ENCODE data around the gene SETBP1. TPM values are rescaled to one million over a fixed set of nuclear protein-coding genes. Genes with fewer than 3 reads are reported as not detected.
A peak's percentile ranks its signal among the peaks of the same experiment; 100 is the strongest.

The SETBP1 gene
- total RNA-seq, 4 donors from 2014 or later, result 3.3 to 86.6 (median 16.3) TPM

DNA sequence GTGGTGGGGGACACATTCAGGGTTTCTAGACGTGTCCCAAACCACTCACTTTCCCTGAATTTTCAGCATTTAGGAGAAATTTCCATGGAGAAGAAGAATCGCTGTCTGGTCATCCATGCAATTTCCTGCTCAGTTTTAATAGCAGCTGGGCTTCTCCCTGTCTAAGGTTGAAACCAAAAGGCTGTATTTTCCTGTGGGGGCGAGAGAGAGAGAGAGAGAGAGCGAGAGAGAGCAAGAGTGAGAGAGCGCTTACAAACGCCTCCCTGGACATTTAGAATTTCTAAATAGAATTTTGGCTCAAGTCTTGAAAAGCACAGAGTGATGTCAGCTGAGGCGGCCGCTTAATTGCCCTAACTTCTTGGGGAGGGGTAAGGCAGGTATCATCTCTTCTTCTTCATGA is 110.8 kb downstream of the SETBP1 start:
- Histone ChIP-seq H3K36me3 (no peaks in the 10 kb centered on the region), H3K27me3 (no peaks in the 10 kb centered on the region), H3K27ac (peak overlapping the region in 2 of 4 donors; percentile 7 to 65), H3K4me1 (peaks cover 0 to 9% (median 0%) of the 10 kb centered on the region in 4 donors), H3K9me3 (no peaks in the 10 kb centered on the region), H3K4me3 (no peak overlapping the region)
- no peak for DNase-seq
- TF ChIP-seq, protein P1, sequence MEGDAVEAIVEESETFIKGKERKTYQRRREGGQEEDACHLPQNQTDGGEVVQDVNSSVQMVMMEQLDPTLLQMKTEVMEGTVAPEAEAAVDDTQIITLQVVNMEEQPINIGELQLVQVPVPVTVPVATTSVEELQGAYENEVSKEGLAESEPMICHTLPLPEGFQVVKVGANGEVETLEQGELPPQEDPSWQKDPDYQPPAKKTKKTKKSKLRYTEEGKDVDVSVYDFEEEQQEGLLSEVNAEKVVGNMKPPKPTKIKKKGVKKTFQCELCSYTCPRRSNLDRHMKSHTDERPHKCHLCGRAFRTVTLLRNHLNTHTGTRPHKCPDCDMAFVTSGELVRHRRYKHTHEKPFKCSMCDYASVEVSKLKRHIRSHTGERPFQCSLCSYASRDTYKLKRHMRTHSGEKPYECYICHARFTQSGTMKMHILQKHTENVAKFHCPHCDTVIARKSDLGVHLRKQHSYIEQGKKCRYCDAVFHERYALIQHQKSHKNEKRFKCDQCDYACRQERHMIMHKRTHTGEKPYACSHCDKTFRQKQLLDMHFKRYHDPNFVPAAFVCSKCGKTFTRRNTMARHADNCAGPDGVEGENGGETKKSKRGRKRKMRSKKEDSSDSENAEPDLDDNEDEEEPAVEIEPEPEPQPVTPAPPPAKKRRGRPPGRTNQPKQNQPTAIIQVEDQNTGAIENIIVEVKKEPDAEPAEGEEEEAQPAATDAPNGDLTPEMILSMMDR (IDR thresholded peaks at IDR 0.05), result no peak
- no peak for TF ChIP-seq POLR2A (IDR thresholded peaks at IDR 0.05)

DNA sequence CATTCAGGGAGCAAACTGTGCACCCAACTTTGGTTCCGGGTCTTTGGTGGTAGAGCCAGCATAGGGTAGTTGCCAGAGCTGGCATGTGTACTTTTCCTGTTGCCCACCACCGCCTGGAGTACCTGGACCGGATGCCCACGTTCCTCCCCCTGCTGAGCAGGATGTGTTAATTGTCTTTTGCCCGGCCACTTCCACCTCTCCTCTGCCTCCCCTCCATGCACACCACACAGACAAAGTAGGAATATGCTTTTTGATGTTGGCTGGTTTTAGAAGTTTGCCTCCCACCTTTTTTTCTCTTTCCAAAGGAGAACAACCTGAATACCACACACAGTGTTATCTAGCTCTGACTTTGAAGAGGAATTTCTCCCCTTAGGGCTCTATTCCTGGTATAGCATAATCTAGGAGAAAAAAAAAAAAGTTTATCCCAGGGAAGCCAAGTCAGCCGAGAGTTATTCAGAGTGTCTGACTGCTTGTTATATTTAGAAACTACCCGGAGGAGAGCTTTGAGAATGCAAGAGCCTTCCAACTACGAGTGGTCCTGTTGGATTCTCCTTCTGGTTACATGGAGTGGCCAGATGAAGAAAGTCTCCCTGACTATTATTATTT is 111.9 kb downstream of the SETBP1 start:
- no peak for DNase-seq
- Histone ChIP-seq H3K9me3 (no peaks in the 10 kb centered on the region), H3K4me1 (peaks cover 0 to 9% (median 0%) of the 10 kb centered on the region in 4 donors), H3K36me3 (no peaks in the 10 kb centered on the region), H3K27me3 (no peaks in the 10 kb centered on the region), H3K27ac (peak overlapping the region in 2 of 4 donors; percentile 52 to 65), H3K4me3 (no peak overlapping the region)
- TF ChIP-seq POLR2A (IDR thresholded peaks at IDR 0.05), result no peak
- TF ChIP-seq, protein P1 (IDR thresholded peaks at IDR 0.05), result no peak

DNA sequence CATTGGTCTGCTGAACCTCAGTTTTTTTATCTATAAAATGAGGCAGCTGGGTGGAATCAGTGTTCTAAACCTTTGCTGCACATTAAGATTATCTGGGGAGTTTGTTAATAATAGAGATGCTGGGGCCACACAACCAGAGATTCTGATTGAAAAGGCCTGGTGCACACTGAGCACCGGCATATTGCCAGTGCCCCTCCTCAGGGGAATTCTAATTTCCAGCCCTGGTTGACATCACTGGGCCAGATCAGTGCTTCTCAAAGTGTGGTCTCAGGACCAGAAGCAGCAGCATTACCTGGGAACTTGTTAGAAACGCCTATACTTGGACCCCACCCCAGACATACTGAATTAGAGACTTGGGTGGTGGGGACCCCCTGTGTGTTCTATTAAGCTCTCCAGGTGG is 112.5 kb downstream of the SETBP1 start:
- no peak for DNase-seq
- no peaks in the 10 kb centered on the region for H3K9me3 ChIP-seq
- H3K4me3 ChIP-seq, result no peak overlapping the region
- TF ChIP-seq POLR2A (IDR thresholded peaks at IDR 0.05), result no peak
- TF ChIP-seq, protein P1 (IDR thresholded peaks at IDR 0.05), result no peak
- H3K27me3 ChIP-seq, result no peaks in the 10 kb centered on the region
- H3K36me3 ChIP-seq, result no peaks in the 10 kb centered on the region
- peaks cover 0 to 9% (median 0%) of the 10 kb centered on the region in 4 donors for H3K4me1 ChIP-seq
- H3K27ac ChIP-seq, result peak overlapping the region in 1 of 4 donors; percentile 65

DNA sequence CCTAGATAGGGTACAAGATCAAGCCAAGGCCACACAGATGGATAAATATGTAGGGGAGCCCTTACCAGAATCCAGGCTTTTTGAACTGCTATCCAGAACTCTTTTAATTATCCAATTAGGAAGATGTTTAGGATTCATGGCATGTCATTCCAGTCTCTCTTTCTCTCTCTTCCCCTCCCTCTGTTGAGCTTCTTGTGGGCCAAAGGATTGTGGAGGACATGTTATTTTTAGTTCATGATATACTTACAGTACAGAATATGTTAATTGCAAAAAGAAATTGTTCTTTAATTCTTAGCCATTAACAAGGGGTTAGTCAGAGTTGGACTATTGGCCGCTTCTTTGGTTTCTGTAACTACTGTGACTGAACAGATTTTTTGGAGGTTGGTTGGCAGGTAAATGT is 113.0 kb downstream of the SETBP1 start:
- Histone ChIP-seq H3K27ac (peak overlapping the region in 1 of 4 donors; percentile 65), H3K36me3 (no peaks in the 10 kb centered on the region), H3K4me1 (peaks cover 0 to 9% (median 0%) of the 10 kb centered on the region in 4 donors), H3K27me3 (no peaks in the 10 kb centered on the region), H3K4me3 (no peak overlapping the region), H3K9me3 (no peaks in the 10 kb centered on the region)
- no peak for DNase-seq
- TF ChIP-seq POLR2A (IDR thresholded peaks at IDR 0.05), result no peak
- TF ChIP-seq, protein P1 (IDR thresholded peaks at IDR 0.05), result no peak

DNA sequence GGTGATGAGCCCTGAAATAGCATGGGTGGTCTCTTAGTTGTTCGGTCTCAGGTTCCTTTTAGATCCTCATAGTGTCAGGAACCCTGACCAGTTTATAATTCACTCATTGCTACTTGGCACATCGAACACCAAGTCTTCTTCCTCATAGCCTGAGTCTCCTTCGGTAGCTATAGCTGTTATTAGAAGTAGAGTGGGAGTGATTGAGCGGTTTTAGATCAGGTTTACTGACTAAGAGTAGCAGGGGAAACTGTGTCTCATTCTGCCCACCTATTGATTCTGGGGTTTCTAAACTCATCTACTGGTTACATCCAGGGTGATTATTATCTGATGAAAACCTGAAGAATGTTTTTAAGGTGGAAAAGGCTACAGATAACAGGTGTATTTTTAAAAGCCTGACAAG is 114.6 kb downstream of the SETBP1 start:
- TF ChIP-seq, protein P1 (IDR thresholded peaks at IDR 0.05), result no peak
- TF ChIP-seq POLR2A (IDR thresholded peaks at IDR 0.05), result no peak
- no peak for DNase-seq
- Histone ChIP-seq H3K4me1 (peaks cover 0 to 4% (median 0%) of the 10 kb centered on the region in 4 donors), H3K4me3 (no peak overlapping the region), H3K27me3 (no peaks in the 10 kb centered on the region), H3K36me3 (no peaks in the 10 kb centered on the region), H3K9me3 (no peaks in the 10 kb centered on the region), H3K27ac (no peak overlapping the region)
